HG03103 (cell line): ENCODE results near the gene KRT12.
"Not testable (repeated sequence)": the region's sequence is repeated elsewhere in the genome, so short reads cannot be mapped to it uniquely, and the experiment has no call there.

Source experiments
- ATAC-seq: cut with Tn5 transposase; IDR thresholded peaks from one replicate; pipeline ENCODE4 v1.9.1; 2021; ENCODE audit warnings: low read depth; ENCODE audit not compliant: unreplicated experiment

KRT12 gene

DNA sequence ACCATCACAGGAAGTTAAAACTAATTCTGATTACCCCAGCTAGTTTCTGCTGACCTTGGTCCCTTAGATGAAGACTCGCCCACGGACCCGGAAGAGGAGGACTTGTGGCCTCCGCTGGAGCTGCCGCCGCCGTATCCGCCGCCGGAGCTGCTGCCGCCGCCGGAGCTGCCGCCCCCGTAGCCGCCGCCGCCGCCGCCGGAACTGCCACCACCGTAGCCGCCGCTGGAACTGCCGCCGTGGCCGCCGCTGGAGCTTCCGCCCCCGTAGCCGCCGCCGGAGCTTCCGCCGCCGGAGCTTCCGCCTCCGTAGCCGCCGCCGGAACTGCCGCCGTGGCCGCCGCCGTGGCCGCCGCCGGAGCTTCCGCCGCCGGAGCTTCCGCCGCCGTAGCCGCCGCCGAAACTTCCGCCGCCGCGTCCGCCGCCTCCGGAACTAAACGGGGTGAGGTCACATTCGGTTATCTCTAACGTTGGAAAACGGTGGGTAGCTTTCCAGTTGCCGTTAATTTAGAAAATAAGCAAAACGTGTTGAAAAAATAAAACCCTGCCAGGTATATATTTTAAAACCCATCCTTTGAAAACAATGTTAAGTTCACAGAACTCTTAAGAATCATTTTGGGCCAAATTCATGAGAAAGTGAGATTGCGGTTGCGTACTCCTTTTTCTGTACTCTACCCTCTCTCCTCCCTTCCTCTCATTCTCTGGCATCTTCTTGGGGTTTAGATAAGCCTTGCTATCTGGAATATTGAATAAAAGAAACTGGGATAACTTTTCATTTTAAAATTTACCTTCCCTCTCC is 48.1 kb downstream of the KRT12 start:
- peak; percentile 80 for ATAC-seq

DNA sequence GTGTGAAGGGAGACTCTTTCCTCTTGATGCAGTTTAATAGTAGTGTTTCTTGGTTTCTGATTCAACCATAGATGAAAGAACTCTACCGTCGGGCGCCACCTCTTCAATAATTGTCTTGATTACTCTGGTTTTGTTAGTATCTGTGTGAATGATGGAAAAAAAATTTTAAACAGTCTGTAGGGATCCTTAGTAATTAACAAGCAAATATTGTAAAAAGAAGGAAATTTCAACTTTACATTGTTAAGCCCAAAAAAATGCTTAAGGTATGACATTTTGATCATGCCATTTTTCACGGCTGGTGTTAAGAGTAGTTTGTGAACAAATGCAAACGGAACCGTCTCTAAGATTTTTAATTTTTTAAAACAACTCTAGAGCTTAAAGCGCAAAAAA is 48.7 kb downstream of the KRT12 start:
- ATAC-seq: no peak

DNA sequence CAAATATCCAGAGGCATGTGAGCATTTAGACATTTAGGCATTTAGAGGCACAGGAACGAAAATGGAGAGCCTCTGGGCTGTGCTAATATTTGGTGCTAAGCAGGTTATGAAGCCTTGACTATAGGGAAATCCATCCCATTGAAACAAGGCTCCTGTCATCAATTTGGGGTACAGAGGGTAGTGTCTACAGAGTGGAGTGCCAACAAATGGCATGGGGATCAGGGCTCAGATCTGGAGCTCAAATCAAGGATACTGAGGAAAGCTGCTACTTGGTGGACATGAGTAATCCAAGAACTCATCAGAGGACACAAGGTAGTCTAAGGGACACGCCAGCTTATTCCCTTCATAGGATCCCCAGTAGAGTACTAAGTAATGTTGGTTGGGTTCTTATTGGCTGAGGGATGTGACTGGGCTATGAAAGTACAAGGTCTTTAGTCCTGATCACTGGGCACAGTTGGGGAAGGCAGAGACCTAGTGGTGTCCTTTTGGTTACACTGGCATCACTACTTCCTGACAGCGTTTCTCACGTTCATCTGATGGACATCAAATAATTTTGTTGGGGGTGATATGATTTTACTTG is 49.8 kb downstream of the KRT12 start:
- no peak for ATAC-seq

DNA sequence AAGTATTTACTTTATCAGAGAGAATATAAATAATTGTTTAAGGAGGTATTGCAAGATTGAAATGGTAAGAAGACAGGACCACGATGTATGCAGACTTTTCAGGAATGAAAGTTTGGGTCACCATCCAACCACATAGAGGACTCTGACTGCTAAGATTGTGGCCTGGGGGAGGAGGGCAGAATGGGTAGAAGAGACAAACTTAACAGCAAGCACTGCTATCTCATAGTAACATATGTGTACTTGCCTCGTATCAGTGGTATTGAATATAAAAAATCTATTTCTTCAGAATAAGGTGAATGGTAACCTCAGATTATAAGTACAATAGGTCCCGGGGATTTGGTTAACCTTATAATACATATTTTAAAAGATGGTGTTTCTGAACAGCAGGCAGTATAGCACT is 50.5 kb downstream of the KRT12 start:
- no peak for ATAC-seq

DNA sequence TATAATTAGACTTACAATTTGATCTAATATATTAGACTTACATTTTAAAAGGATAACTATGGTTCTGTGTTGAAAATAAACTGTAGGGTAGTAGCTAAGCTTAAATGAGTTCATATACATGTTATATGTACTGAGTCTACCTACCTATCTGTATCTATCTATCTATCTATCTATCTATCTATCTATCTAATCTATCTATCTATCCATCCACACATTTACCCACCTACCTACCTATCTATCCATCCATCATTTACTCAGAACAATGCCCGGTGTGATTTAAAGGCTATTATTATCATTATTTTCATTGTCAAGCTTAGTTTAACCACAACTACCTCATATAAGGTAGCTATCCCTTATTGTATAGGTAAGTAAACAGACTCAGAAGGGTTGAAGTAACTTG is 51.6 kb downstream of the KRT12 start:
- ATAC-seq: no peak

DNA sequence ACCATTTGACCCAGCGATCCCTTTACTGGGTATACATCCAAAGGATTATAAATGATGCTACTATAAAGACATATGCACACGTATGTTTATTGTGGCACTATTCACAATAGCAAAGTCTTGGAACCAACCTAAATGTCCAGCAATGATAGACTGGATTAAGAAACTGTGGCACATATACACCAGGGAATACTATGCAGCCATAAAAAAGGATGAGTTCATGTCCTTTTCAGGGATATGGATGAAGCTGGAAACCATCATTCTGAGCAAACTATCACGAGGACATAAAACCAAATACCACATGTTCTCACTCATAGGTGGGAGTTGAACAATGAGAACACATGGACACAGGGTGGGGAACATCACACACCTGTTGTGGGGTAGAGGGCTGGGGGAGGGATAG is 52.4 kb downstream of the KRT12 start:
- ATAC-seq: not testable (repeated sequence)

DNA sequence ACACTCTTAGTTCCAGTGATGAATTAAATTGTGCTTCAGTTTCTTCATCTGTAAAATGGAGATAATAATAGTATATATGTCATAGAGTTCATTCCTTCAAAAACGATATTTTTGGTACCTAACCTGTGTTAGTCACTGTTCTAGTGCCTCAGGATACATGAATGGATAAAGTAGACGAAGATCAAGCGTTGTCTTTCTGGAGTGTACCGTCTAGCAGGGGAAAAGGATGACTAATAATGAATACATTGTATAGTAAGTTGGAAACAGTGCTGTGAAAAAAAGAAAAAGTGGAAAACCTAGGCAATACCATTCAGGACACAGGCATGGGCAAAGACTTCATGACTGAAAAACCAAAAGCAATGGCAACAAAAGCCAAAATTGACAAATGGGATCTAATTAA is 53.2 kb downstream of the KRT12 start:
- ATAC-seq: no peak

DNA sequence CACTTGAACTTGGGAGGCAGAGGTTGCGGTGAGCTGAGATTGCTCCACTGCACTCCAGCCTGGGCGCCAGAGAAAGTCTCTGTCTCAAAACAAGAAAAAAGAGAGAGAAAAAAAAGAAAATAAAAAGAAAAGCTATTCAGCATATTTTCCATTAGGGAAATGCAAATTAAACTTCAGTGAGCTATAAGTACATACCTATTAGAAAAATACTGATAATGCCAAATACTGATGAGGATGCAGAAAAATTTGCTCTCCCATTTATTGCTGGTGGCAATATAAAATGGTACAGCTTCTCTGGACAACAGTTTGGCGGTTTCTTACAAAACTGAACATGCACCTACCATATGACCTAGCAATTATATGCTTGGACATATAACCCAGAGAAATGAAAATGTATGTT is 54.4 kb downstream of the KRT12 start:
- no peak for ATAC-seq
